RWPE1 (cell line): Measurements from ENCODE around the gene SRSF8.
A peak's percentile ranks its signal among the peaks of the same experiment; 100 is the strongest.

Experiments used
- CTCF ChIA-PET: fragments of 350-600 bp; sonication (Branson Sonifier 250); formaldehyde crosslinking; extraction: SDS; loops from one replicate; lab custom pipeline; 2021; lab: Yijun Ruan, JAX
- POLR2A ChIA-PET: fragments of 400-600 bp; formaldehyde crosslinking; extraction: SDS; loops from one replicate; lab custom pipeline; 2020; ENCODE audit warnings: antibody characterized with exemption; ENCODE audit not compliant: low non-redundant PET; lab: Yijun Ruan, JAX
- DNase-seq: peaks from one replicate; pipeline ENCODE4 v3.0.0; 2012; ENCODE audit warnings: low spot score
- H3K27ac ChIP-seq: fragments of 450-650 bp; 2 replicates; pipeline ENCODE4 v1.5.1; 2017
- TF ChIP-seq, protein P1 (sequence below): fragments of 450-650 bp; conservative IDR thresholded peaks from 2 replicates; pipeline ENCODE4 v1.5.1; 2017; ENCODE audit warnings: low read depth, mild to moderate bottlenecking

SRSF8 gene

DNA sequence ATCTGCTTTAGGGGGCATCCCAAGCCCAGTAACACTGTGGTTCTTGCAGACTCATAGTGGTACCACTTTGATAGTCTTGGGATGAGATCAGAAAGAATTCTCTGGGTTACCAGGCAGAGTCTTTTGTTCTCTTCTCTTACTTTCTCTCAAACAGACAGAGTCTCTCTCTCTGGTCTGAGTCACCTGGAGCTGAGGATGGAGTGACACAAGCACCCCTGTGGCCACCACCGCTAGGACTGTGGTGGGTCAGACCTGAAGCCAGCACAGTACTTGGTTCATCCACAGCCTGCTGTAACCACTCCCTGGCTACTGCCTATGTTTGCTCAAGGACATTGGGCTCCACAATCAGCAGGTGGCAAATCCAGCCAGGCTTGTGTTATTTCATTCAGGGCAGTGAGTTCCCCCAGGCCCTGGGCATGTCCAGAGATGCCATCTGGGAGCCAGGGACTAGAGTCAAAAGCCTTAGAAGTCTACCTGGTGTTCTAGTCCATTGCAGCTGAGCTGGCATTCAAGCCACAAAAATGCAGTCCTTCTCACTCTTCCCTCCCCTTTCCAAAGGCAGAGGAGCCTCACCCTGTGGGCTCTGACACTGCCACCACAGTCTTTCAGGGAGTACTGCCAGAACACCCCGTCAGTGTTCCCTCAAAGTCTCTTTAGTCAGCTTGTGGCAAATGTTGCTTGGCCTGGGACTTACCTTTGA lies 52.8 kb downstream of the SRSF8 start:
- TF ChIP-seq, protein P1, sequence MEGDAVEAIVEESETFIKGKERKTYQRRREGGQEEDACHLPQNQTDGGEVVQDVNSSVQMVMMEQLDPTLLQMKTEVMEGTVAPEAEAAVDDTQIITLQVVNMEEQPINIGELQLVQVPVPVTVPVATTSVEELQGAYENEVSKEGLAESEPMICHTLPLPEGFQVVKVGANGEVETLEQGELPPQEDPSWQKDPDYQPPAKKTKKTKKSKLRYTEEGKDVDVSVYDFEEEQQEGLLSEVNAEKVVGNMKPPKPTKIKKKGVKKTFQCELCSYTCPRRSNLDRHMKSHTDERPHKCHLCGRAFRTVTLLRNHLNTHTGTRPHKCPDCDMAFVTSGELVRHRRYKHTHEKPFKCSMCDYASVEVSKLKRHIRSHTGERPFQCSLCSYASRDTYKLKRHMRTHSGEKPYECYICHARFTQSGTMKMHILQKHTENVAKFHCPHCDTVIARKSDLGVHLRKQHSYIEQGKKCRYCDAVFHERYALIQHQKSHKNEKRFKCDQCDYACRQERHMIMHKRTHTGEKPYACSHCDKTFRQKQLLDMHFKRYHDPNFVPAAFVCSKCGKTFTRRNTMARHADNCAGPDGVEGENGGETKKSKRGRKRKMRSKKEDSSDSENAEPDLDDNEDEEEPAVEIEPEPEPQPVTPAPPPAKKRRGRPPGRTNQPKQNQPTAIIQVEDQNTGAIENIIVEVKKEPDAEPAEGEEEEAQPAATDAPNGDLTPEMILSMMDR = no peak
- CTCF ChIA-PET = no interaction called here
- H3K27ac ChIP-seq = peak overlapping the region; percentile 65
- POLR2A ChIA-PET = interaction anchor here (1.0 kb wide), 1 partner anchor 52 kb away, joined by 3 read pairs; no protein-coding TSS in a partner anchor
- no peak for DNase-seq
